G401.6 (cell line): ENCODE results near the gene GCH1.
"Not testable (repeated sequence)": the region's sequence is repeated elsewhere in the genome, so short reads cannot be mapped to it uniquely, and the experiment has no call there.

ENCODE experiments used
- FAIRE-seq: peaks from 2 replicates; lab custom pipeline; 2012; peaks lifted over from hg19 to GRCh38; lab: Jason Lieb, UNC

The GCH1 gene

GRCh38 chr14:54818201-54819133 lies 84.2 kb downstream of the GCH1 start:
- no peak for FAIRE-seq

- no peak for FAIRE-seq
Observed at GRCh38 chr14:54817506-54817905, 85.1 kb downstream of the GCH1 start.

DNA sequence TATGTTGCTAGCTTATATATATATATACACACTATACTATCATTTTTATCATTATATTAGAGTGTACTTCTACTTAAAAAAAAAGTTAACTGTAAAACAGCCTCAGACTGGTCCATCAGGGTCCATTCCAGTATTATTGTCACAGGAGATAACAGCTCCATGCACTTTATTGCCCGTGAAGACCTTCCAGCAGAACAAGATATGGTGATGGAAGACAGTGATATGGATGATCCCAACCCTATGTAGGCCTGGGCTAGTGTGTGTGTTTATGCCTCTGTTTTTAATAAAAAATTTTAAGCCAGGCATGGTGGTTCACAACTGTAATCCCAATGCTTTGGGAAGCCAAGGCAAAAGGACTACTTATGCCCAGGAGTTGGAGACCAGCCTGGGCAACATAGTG lies 86.2 kb downstream of the GCH1 start:
- FAIRE-seq = no peak

DNA sequence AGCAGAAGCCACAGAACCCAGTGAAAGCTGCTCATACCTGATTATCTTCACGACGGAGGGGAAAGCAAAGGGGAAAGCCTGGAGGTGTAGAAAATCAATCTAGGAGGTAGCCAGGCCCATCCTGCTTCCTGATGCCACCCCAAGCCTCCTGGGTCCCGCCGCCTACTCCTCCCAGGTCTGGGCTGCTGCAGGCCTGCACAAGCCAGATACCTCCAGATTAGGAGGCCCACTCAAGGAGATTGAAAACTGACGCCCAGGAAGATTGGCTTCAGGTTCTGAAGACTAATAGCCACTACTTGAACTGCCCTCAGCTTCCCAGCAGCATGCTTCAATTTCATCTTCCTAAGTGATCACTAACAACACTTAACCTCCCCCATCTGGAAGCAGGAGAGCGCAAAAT lies 87.1 kb downstream of the GCH1 start:
- FAIRE-seq = no peak

GRCh38 chr14:54815016-54815415 lies 87.6 kb downstream of the GCH1 start:
- no peak for FAIRE-seq

DNA sequence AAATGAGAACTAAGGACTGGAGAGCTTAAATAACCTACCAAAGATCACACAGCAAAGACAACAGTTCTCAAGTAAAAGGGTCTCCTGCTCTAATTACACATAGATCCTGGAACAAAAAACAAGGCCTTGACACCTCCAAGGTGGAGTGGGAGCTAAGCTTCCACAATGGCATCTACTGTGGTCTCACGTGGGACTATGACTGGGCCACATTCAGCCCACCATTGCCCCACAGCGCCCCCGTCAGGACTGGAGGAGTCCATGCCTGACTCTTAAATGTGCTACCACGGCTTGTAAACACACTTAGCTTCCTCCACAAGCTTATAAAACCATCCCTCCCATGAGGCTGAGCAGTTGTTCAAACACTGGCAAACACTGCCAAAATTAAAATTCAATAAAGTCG lies 88.5 kb downstream of the GCH1 start:
- FAIRE-seq = no peak

DNA sequence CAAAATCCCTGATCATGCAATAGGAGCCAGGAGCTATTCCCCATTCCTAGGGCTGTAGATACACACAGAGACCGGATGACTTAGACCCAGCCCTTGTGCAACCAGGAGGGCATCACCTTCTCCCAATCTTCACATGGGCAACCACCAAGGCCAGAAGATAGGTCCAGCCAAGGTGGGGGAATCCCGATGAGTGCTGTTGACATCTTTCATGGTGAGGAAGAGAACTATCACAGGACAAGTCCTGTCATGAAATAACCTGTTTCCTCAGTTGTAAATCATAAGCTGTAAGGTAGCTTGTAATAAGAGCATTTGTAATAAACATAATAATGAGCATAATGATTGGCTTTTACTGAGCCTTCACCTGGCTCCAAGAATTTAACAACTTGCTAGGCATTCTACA lies 89.5 kb downstream of the GCH1 start:
- no peak for FAIRE-seq

DNA sequence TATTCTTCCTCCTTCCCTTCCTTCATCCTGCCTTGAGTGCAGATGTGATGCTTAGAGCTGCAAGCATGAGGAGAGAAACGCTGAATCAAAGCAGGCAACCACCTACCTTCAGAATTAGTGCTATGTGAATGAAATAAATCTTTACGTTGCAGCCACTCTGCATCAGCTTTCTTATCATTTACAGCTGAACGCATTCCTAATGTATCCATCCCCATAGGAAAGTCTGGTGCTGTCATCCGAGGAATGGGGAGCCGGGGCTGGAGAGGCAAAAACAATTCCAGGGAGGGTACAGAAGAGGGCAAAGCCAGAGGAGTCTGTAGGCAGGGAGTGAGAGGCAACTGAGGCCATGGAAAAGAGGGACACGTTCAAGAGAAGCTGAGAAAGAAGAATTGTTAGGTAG lies 90.0 kb downstream of the GCH1 start:
- no peak for FAIRE-seq

DNA sequence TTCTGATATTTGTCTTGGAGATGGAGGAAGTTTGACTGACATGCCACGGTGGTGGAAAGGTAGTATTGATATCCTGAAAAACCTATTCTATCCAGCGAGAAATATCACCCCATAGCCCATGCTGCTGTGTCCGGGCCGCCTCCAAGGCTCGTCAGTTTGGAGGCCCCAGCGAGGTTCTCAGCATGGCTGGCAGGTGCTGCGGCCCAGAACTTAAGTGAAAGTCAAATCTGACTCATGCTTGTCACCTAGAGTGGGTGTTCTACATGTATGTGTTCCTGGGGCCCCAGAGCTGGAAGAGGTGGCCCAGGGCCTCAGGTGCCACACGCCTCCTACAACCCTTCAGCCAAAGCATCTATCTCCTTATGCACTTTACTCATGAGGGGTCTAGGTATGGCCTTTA lies 92.9 kb downstream of the GCH1 start:
- no peak for FAIRE-seq

DNA sequence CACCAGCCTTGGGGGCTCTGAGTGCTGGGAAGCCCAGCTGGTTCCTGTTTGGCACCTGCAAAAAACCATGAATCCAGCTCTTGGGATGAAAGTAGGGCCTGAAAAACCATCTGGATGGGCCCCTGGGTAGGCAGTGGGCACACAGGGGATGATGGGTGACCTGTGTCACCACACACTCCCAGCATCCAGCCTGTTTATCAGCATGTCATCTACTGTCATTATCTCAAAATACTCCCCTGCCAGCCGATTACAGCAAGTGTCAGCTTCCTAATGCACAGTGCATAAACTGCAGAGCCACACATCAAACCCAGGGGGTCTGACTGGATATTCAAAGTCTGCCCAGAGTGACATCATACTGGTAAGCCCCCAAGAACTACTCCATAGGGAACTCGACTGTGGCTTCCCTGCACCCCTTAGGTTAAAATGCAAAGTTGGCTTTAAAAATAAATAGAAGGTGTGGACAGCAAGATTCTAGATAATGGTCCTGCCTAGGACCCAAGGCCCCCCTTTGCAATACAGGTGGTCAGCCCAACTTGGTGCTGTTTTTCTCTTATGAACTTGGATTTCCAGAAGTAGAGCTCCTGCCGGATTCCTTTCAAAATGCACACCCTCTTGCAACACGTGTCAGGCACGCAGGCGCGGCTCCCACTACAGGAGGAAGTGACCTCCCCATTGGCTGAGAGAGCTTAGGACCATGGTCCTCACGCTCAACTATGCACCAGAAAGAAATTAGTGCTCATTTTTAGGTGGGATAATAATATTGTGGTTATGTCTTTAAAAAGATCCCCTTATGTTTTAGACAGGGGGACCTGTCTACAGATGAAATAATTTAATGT lies 94.1 kb downstream of the GCH1 start:
- no peak for FAIRE-seq

DNA sequence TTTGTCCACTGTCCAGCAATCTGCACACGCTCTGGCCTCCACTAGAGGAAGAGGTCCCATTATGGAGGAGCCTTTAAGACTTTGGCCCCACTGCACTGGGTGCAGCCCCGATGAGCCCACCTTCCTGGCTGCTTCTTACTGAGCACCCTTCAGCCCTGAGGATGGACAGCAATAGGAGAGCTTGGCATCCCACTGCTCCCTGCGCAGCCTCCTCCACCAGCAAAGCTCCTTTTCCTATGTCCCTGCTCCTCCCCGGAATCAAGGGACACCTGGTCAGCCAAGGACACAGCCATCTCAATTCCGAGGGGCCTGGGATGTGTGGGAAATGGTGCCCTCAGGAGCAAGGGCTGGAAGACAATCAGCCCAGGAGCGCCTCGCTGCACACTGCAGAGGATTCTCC lies 94.7 kb downstream of the GCH1 start:
- FAIRE-seq = no peak

DNA sequence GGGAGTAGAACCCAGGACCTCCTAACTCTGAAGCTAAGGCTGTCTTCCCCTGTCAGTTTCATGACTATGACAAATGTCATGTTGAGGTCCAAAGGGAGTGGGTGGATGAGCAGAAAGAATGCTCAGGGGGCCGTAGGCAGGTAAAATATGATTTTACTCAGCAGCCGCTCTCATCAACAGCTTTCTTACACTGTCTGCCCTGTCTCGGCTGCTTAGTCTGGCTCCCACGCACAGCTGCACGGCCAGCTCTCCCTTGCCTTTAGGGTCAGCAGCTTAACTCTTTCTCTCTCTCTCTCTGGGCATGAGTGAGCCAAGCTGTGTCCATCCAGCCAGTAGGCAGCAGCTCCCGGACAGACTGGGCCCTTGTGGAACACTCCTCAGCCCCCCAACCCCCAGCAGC lies 95.2 kb downstream of the GCH1 start:
- FAIRE-seq = no peak

GRCh38 chr14:54806616-54807015 lies 96.0 kb downstream of the GCH1 start:
- FAIRE-seq = no peak

DNA sequence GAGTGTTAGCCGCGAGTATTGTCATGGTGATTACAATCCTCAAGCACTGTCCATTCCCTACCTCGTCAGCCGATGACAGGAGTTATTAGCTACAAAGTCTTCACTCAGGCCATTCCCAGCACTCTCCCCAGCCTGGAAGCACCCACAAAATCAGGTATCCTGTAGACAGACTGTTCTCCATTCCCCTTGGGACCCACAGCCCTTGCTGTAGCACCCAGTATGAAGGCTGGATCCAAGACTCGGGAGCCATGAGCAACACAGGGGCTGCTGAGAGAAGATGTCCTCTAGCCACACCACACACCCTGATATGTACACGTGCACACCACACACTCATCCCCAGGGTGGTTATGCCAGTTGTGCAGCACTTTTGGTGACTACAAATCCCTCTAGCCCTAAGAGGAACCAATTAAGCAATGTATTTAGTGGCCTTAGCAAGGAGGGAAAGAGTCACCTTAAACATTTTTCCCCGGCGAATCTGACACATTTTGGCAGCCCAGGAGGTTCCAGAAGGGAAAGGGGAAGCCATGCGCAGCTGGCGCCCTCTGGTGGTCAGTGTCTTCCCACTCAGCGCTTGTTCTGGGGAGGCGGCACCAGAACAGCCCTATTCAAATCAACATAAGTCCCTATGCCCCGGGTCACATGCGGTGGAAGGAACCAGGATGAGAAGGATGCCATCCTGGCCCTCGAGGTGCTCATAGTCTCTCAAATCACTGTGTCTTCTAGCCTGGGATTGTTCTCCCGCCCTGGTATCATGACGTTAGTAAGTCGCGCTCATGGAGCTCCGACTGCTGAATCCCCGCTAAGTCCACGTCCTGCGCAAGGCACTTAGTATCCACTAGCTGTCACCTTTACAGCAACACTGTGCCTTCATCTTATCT lies 96.9 kb downstream of the GCH1 start:
- peak; percentile 63 for FAIRE-seq

GRCh38 chr14:54805070-54805444 lies 97.6 kb downstream of the GCH1 start:
- no peak for FAIRE-seq

DNA sequence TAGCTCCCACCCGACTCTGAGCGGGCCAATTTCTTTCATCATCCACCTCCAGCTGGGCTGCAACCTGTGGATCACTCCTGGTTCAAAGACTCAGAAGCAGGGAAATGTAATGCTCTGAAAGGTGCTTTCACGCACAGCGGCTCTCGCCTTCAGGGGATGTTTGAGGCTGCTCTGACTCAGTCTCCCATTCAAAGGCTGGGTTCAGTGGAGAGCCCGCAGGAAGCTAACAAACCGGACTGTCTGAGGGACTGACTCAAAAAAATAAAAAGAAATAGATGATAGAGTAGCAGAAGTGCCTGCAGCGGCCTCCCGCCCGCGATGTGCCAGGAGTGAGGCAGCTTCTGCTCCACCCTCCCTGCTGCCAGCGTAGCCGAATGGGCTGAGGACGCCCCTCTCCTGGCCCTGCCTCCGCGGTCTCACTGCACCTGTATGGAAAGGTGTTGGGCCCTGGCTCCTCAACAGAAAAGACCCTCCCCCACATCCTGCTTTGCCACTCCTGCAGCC lies 98.0 kb downstream of the GCH1 start:
- FAIRE-seq = no peak

GRCh38 chr14:54803926-54804537 lies 98.6 kb downstream of the GCH1 start:
- no peak for FAIRE-seq

GRCh38 chr14:54803396-54803795 lies 99.2 kb downstream of the GCH1 start:
- FAIRE-seq = no peak

GRCh38 chr14:54801482-54801881 lies 101.1 kb downstream of the GCH1 start:
- FAIRE-seq = not testable (repeated sequence)

DNA sequence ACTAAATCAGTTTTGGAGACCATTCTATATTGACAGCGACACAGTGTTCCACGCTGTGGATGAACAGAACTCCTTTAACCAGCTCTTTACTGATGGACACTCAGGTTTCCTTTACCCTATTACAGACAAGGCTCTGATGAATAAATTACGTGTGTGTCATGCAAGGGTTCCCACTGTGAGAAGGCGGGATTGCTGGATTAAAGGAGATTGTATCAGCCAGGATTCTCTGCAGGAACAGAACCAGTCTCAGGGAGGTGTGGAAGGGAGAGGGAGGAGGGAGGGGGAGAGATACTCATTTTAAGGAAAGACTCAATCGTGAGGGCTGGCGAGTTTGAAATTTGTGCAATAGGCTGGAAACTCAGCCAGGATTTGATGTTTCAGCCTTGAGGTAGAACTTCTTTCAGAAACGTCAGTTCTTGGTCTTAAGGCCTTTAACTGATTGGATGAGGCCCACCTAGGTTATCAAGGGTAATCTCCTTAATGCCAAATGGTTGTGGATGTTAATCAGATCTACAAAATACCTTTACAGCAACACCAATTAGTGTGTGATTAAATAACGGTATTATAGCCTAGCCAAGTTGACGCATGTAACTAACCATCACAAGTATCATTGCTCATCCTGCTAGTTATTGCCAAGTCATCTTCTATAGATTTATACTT lies 104.0 kb downstream of the GCH1 start:
- no peak for FAIRE-seq

GRCh38 chr14:54797986-54798385 lies 104.6 kb downstream of the GCH1 start:
- FAIRE-seq = no peak
